HCT116 (cell line): Measurements from ENCODE around the gene MGA. TPM values are rescaled to one million over a fixed set of nuclear protein-coding genes. Genes with fewer than 3 reads are reported as not detected.

Experiments
- ATAC-seq: fragments of 200-7000 bp; cut with Tn5 transposase; 2 replicates; pipeline ENCODE4 v1.9.1; 2020; ENCODE audit warnings: mild to moderate bottlenecking, moderate library complexity
- BruUV-seq: library from RNA; stranded (reverse); fragments of 400-500 nt; replicated peaks from 2 replicates; lab custom pipeline; 2021; lab: Mats Ljungman, UMichigan
- CTCF ChIA-PET: fragments of 300-600 bp; sonication (Branson Sonifier 250); formaldehyde crosslinking; loops from one replicate; lab custom pipeline; 2021; ENCODE audit warnings: antibody characterized with exemption; lab: Charles Lee
- POLR2A ChIA-PET: fragments of 300-600, 350-600 bp; sonication (Branson Sonifier 250); formaldehyde crosslinking; loops from one replicate; lab custom pipeline; 2021; ENCODE audit warnings: antibody characterized with exemption; lab: Charles Lee
- RAD21 ChIA-PET, 2 experiments: fragments of 300-600 bp; sonication (Branson Sonifier 250); formaldehyde crosslinking; loops; one replicate each; lab custom pipeline; 2023; ENCODE audit warnings: low total read pairs in 2 of 2; ENCODE audit not compliant: uncharacterized antibody in 2 of 2, unreplicated experiment in 2 of 2, low non-redundant PET in 1 of 2; lab: Charles Lee
- DNase-seq: peaks from one replicate; pipeline ENCODE4 v3.0.0-alpha.2; 2010; ENCODE audit warnings: low read depth, low spot score
- H2AFZ ChIP-seq: fragments of 200-600 bp; shearing (Covaris generic), sonication (generic); 2 replicates; pipeline ENCODE4 v1.6.1; 2017; ENCODE audit warnings: low read depth, mixed run types, mixed read lengths, antibody characterized with exemption, low read length; ENCODE audit not compliant: poor library complexity, severe bottlenecking
- H3K27ac ChIP-seq: 2 replicates; pipeline ENCODE4 v1.5.1; 2012; ENCODE audit warnings: low read depth, low read length
- H3K27me3 ChIP-seq: fragments of 200-600 bp; sonication (generic); 2 replicates; pipeline ENCODE4 v1.6.1; 2016; ENCODE audit warnings: mixed run types, low read length, mixed read lengths; ENCODE audit not compliant: insufficient read depth
- H3K36me3 ChIP-seq, 2 experiments: fragments of 200-500 bp in 1 of 2; fragments of 200-600 bp in 1 of 2; sonication (Bioruptor generic) in 1 of 2; sonication (generic) in 1 of 2; 2 replicates each; pipeline versions ENCODE4 v1.5.1 to v1.6.1; 2014 to 2016; ENCODE audit warnings: low read length in 2 of 2, inconsistent platforms in 1 of 2, mixed read lengths in 1 of 2, mixed run types in 1 of 2; ENCODE audit not compliant: insufficient read depth in 2 of 2, control insufficient read depth in 1 of 2
- H3K4me1 ChIP-seq, 2 experiments: fragments of 200-600 bp in 1 of 2; sonication (generic) in 1 of 2; 2 replicates each; pipeline versions ENCODE4 v1.5.1 to v1.6.1; 2012 to 2017; ENCODE audit warnings: low read length in 2 of 2, inconsistent platforms in 1 of 2, mild to moderate bottlenecking in 1 of 2, mixed read lengths in 1 of 2, mixed run types in 1 of 2, moderate library complexity in 1 of 2; ENCODE audit not compliant: insufficient read depth in 2 of 2, control insufficient read depth in 1 of 2
- H3K4me2 ChIP-seq: fragments of 200-600 bp; sonication (generic); 2 replicates; pipeline ENCODE4 v1.6.1; 2017; ENCODE audit warnings: mixed run types, low read length, mixed read lengths
- H3K4me3 ChIP-seq, 2 experiments: fragments of 200-600 bp in 1 of 2; sonication (generic) in 1 of 2; replicated peaks in 1 of 2; 2 replicates each; pipeline ENCODE4 v1.5.1; 2011 to 2016; ENCODE audit warnings: low read length in 2 of 2, control low read depth in 1 of 2, low read depth in 1 of 2, mild to moderate bottlenecking in 1 of 2, mixed read lengths in 1 of 2, mixed run types in 1 of 2
- H3K79me2 ChIP-seq: fragments of 200-600 bp; sonication (generic); 2 replicates; pipeline ENCODE4 v1.6.1; 2017; ENCODE audit warnings: mild to moderate bottlenecking, mixed run types, low read length, moderate library complexity, mixed read lengths; ENCODE audit not compliant: insufficient read depth
- H3K9ac ChIP-seq: fragments of 200-600 bp; sonication (generic); 2 replicates; pipeline ENCODE4 v1.6.1; 2016; ENCODE audit warnings: low read length, mixed read lengths
- H3K9me2 ChIP-seq: fragments of 200-600 bp; sonication (generic), shearing (Covaris generic); 2 replicates; pipeline ENCODE4 v1.6.1; 2017; ENCODE audit warnings: mixed run types, mild to moderate bottlenecking, moderate library complexity; ENCODE audit not compliant: insufficient read depth
- H3K9me3 ChIP-seq, 2 experiments: fragments of 200-500 bp in 1 of 2; fragments of 200-600 bp in 1 of 2; sonication (Bioruptor generic) in 1 of 2; sonication (generic) in 1 of 2; 2 replicates each; pipeline ENCODE4 v1.6.1; 2014 to 2017; ENCODE audit warnings: low read length in 2 of 2, mixed read lengths in 2 of 2, inconsistent platforms in 1 of 2, low read depth in 1 of 2, mild to moderate bottlenecking in 1 of 2, mixed run types in 1 of 2, moderate library complexity in 1 of 2; ENCODE audit not compliant: control insufficient read depth in 1 of 2, insufficient read depth in 1 of 2
- H4K20me1 ChIP-seq: fragments of 200-600 bp; sonication (generic), shearing (Covaris generic); 2 replicates; pipeline ENCODE4 v1.6.1; 2017; ENCODE audit warnings: mixed run types, mild to moderate bottlenecking, moderate library complexity; ENCODE audit not compliant: insufficient read depth
- CEBPB ChIP-seq: IDR thresholded peaks from 2 replicates; pipeline ENCODE4 v1.6.1; 2012; ENCODE audit warnings: low read depth
- EGR1 ChIP-seq: IDR thresholded peaks from 2 replicates; pipeline ENCODE4 v1.6.1; 2012; ENCODE audit warnings: low read depth
- ELF1 ChIP-seq: IDR thresholded peaks from 2 replicates; pipeline ENCODE4 v1.6.1; 2012; ENCODE audit warnings: low read depth, borderline replicate concordance
- EZH2phosphoT487 ChIP-seq: fragments of 200-600 bp; IDR thresholded peaks from 2 replicates; pipeline ENCODE4 v1.6.1; 2018; ENCODE audit warnings: antibody characterized with exemption, borderline replicate concordance
- JUND ChIP-seq: IDR thresholded peaks from 2 replicates; pipeline ENCODE4 v1.6.1; 2012
- RAD21 ChIP-seq: IDR thresholded peaks from 2 replicates; pipeline ENCODE4 v1.6.1; 2012; ENCODE audit warnings: low read depth, mild to moderate bottlenecking
- SRF ChIP-seq: IDR thresholded peaks from 2 replicates; pipeline ENCODE4 v1.6.1; 2012; ENCODE audit warnings: low read depth
- TCF7L2 ChIP-seq: IDR thresholded peaks from 2 replicates; pipeline ENCODE4 v1.7.0; 2011; ENCODE audit warnings: borderline replicate concordance, inconsistent platforms; ENCODE audit not compliant: insufficient read depth, insufficient read length; ENCODE audit errors: extremely low read depth
- ZNF274 ChIP-seq: fragments of 200-500 bp; sonication (Bioruptor generic); IDR thresholded peaks from 2 replicates; pipeline ENCODE4 v1.6.1; 2014; ENCODE audit warnings: mild to moderate bottlenecking, low read depth, low read length, inconsistent platforms
- intact Hi-C: fragments of 100-400 bp; cut with micrococcal nuclease; formaldehyde crosslinking; loops from 2 replicates; pipeline ENCODE4 v1.10.0; 2022
- total RNA-seq: library from RNA; stranded (reverse); gene quantifications from one replicate; pipeline ENCODE4 v1.2.1, GENCODE V29; 2021; ENCODE audit not compliant: unreplicated experiment
- TF ChIP-seq, protein P1 (sequence below): IDR thresholded peaks from 2 replicates; pipeline ENCODE4 v1.6.1; 2012

Gene MGA
- total RNA-seq, 1 experiment from 2014 or later, result 28.9 TPM

- no peak for TF ChIP-seq RAD21
- TF ChIP-seq CEBPB, result no peak
- TF ChIP-seq EZH2phosphoT487, result no peak
- TF ChIP-seq ELF1, result no peak
- TF ChIP-seq EGR1, result no peak
- no peak for TF ChIP-seq TCF7L2
- TF ChIP-seq JUND, result no peak
- TF ChIP-seq, protein P1, sequence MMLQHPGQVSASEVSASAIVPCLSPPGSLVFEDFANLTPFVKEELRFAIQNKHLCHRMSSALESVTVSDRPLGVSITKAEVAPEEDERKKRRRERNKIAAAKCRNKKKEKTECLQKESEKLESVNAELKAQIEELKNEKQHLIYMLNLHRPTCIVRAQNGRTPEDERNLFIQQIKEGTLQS, result no peak
- TF ChIP-seq SRF, result no peak
- TF ChIP-seq ZNF274, result no peak
- H3K9ac ChIP-seq, result no peak overlapping the region
- H3K9me2 ChIP-seq, result no peaks in the 10 kb centered on the region
- H3K4me3 ChIP-seq, result no peak overlapping the region
- ATAC-seq (no peak), DNase-seq (no peak)
- no peaks in the 10 kb centered on the region for H4K20me1 ChIP-seq
- POLR2A ChIA-PET, result interaction anchor here (1.1 kb wide), 1 partner anchor 9 kb away, joined by 3 read pairs; no protein-coding TSS in a partner anchor
- peaks cover 12 to 21% of the 10 kb centered on the region in 2 experiments; a peak in 3 of 4 replicates for H3K4me1 ChIP-seq
- no peak overlapping the region for H3K4me2 ChIP-seq
- RAD21 ChIA-PET, result no interaction called here
- H3K27me3 ChIP-seq, result no peaks in the 10 kb centered on the region
- H3K79me2 ChIP-seq, result no peaks in the 10 kb centered on the region
- no peak overlapping the region for H3K27ac ChIP-seq
- intact Hi-C loops, result no loop called here
- H3K9me3 ChIP-seq, result no peaks in the 10 kb centered on the region
- H3K36me3 ChIP-seq, result 0 out of 4 replicates have a peak, but pooled peaks cover 0 to 8% of the 10 kb centered on the region in 2 experiments
- CTCF ChIA-PET, result interaction anchor here (1.4 to 3.8 kb wide), 2 partner anchors 32 to 339 kb away, joined by 6 to 20 read pairs; partner anchors contain the start of gene MAPKBP1
- no peak overlapping the region for H2AFZ ChIP-seq
- no TSS peak for BruUV-seq
These were observed 144.9 kb downstream of the MGA start for GRCh38 chr15:41804916-41805666.
